Measurements from ENCODE around the gene PARD6B.
A peak's percentile ranks its signal among the peaks of the same experiment; 100 is the strongest.
"Not testable (repeated sequence)": the region's sequence is repeated elsewhere in the genome, so short reads cannot be mapped to it uniquely, and the experiment has no call there.

The PARD6B gene, protein sequence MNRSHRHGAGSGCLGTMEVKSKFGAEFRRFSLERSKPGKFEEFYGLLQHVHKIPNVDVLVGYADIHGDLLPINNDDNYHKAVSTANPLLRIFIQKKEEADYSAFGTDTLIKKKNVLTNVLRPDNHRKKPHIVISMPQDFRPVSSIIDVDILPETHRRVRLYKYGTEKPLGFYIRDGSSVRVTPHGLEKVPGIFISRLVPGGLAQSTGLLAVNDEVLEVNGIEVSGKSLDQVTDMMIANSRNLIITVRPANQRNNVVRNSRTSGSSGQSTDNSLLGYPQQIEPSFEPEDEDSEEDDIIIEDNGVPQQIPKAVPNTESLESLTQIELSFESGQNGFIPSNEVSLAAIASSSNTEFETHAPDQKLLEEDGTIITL

DNA sequence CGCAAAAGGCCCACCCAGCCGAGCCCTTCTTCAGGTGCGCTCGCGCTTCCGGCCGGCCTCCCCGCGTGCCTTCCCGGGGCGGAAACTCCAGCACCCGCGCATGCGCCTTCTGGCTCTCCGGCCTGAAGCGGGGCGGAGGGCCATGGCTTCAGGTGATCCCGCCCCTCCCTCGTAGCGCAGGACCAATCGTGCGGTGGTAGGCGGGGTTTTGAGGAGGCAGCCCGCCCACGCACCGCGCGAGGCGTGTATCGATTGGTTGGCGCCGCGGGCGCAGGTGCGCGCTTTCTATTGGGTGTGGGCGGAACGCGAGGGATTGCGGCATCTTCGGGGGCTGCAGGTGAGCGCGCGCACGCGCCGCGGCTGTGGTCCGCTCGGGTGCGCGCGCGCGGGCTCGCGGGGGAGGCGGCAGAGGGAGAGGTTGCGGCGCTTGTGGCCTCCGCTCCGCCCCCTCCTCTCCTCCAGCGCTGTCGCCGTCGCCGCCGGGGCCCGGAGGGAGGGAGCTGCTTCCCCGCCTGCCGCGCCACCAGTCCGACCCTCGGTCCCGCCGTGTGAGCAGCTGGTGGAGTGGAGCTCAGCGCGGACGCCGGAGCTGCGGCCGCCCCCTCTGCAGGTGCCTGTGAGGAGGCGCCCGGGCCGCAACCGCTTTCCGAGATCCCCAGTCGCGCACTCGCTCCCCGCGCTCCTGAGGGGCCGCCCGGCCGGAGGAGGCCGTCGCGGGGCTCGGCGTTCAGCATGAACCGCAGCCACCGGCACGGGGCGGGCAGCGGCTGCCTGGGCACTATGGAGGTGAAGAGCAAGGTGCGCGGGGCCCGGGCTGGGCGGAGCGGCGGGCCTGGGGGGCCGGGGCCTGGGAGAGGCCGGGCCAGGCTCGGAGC lies at the start of gene PARD6B:
Gene PARD6B (plus strand): TSS at position 526 of the 875 bp plus-strand sequence. CDS start 207 bp downstream, at position 733.
- peak; percentile 96 to 97 for DNase-seq

DNA sequence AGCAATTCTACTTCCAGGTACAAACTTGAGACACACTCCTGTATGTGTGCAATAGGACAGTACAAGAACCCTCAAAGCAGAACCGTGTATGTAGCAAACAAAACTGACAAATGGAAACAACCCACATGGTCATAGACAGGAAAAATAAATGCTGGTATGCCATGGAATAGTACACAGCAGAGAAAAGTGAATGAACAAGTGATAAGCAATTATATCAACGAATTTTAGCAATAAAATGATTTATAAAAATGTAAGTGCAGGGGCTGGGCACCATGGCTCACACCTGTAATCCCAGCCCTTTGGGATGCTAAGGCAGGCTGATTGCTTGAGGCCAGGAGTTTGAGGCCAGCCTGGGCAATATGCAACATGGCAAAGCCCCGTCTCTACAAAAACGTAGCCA lies 49.3 kb upstream of the PARD6B start:
- DNase-seq = no peak

- DNase-seq = no peak
Measured at GRCh38 chr20:50682947-50683530, 48.3 kb upstream of the PARD6B start.

DNA sequence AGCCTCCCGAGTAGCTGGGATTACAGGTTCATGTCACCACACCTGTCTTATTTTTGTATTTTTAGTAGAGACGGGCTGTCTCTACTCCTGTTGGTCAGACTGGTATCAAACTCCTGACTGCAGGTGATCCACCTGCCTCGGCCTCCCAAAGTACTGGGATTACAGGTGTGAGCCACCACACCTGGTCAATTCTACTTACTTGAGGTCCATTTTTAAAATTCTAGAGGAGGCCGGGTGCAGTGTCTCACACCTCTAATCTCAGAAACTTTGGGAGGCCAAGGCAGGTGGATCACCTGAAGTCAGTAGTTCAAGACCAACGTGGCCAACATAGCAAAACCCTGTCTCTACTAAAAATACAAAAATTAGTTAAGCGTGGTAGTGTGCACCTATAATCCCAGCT lies 47.8 kb upstream of the PARD6B start:
- no peak for DNase-seq

DNA sequence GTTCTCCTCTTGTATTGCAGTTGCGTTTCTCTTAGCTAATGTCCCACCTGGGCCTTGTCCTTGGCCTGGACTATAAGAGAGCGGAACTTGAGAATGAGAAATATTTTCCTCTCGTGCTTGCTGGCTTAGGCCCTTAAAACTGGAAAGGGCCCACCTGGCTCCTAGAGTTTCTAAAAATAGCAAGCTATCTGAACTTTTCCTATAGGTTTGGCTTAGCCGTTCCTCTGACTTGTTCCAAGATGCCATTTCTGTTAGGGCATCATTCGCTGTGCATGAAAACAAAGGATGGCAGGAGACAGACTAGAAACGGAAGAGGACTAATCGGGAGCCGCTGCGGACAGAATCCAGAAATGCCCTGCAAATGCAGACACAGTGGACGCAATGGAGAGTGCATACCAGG lies 44.6 kb upstream of the PARD6B start:
- no peak for DNase-seq

GRCh38 chr20:50688256-50688975 lies 43.0 kb upstream of the PARD6B start:
- DNase-seq = no peak

GRCh38 chr20:50689864-50690649 lies 41.3 kb upstream of the PARD6B start:
- no peak for DNase-seq

- DNase-seq = no peak
Measured at GRCh38 chr20:50690650-50691572, 40.5 kb upstream of the PARD6B start, which contains the start of gene RIPOR3. RIPOR3 (minus strand) TSS chr20:50691542; CDS start chr20:50691128, 414 bp downstream.

DNA sequence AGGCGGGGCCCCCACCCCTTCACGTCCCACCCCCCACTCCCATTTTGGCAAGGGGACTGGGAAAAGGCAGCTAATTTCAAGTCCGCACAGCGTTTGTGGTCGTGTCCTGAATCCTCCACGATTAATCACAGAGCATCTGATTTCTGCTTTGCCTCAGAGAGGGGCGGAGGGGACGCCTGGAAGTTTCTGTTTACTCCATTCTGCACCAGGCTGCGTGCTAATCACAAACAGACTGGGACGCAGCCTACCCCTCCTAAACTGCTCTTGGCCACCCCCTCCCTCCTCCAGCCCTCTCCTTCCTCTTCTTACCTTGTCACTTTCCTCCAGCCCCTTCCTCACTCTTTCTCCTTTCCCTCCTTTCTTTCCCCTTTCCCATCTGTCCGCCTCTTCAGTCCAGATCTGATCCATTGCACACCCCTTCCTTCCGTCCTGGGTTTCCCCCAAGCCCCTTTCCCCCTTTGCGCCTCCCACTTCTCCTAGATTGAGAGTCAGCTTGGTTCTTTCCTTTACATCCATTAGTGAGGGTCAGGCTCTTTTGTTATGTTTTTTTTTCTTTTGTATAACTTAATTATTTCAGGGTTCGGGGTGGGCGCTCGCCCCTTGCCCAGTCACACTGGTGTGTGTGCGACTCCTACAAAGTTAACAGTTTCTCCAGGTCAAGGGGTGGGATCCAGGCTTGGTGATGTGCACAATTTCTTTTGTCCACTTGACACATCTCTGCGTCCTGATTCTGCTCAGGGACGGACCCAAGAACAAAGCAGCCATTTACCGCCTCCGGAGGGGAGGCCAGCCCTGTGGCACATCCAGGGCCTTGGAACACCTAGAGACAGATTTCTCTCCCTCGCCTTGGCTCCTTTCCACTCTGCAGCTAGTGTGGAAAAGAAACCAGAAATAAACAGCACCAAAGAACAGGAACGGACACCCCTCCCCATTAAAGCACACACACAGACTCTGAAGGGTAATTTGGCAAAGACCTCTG lies 39.5 kb upstream of the PARD6B start:
- DNase-seq = no peak

- DNase-seq = no peak
Measured at GRCh38 chr20:50692552-50692933, 38.8 kb upstream of the PARD6B start.

DNA sequence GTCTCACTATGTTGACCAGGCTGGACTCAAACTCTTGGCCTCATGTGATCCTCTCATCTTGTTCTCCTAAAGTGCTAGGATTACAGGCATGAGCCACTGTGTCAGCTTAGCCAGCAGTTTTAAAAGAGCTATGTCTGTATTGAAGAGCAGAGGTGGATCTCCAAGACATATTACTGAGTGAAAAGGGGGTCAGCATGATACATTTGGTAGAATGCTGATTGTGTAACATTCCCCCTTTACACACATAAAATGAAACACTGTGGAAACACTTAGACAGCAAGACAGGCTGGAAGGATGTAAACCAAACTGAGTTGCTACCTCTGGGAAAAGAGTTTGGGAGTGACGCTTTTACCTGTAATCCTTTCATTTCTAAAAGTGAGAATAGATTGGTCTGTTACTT lies 38.4 kb upstream of the PARD6B start:
- no peak for DNase-seq

GRCh38 chr20:50694379-50695134 lies 36.8 kb upstream of the PARD6B start:
- DNase-seq = no peak

DNA sequence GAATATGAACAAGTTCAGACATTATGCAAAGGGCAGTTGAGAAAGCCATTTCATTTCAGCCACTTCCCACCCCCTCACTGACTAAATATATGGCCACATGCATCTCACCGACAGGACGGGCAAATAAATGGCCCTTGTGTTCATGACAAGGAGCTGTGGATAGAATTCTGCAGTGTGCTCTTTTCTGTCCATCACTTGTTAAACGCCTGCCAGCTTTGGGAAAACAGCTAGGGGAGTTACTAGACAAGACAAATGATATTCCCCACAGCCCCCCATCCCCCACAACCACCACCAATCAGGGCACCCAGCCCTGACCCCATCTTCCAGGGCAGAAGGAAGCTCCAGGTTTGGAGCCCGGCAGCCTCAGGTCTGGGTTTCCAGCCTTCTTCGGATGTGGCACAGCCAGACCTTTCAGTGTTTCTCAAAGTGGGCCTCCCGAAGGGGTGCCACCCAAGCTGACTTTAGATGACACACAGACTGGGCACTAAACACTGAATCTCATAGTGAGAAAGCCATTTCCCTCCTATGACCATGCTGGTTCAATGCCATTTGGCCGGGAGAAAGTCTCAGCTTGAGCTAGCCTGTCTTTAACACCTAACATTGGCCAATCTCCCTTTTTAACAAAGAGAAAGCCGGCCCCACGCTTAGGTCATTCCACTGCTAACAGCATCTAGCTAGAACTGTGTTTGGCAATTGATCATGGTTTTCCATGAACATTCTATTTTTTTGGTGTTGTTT lies 36.1 kb upstream of the PARD6B start:
- DNase-seq = no peak

DNA sequence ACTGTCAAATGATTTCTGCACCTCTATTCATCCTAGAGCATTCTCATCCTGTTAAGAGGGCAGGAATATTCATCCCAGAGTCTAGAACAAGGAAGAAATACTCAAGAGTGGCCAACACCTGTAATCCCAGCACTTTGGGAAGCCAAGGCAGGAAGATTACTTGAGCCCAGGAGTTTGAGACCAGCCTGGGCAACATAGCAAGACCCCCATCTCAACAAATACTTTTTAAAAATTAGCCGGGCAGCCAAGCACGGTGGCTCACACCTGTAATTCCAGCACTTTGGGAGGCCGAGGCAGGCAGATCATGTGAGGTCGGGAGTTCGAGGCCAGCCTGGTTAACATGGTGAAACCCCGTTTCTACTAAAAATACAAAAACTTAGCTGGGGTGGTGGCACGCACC lies 33.1 kb upstream of the PARD6B start:
- not testable (repeated sequence) for DNase-seq

DNA sequence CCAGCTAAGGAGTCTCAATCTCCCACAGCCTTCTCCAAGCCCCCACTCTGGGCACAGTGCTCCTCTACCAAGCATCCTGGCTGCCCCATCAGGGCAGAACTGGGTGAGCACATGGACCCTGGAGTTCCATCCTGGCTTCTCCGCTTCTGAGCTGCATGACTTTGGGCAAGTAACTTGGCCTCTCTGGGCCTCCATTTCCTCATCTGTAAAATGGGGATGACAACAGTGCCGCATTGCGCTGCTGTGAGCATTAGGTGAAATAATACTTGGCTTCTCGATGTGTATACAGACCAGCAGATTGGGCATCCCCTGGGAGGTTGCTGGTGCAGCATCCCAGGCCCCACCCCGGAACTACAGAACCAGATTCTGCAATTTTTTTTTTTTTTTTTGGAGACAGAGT lies 31.7 kb upstream of the PARD6B start:
- DNase-seq = no peak

- no peak for DNase-seq
Measured at GRCh38 chr20:50701041-50701963, 30.1 kb upstream of the PARD6B start.
